Measurements from ENCODE around the gene ZNF830. TPM values are rescaled to one million over a fixed set of nuclear protein-coding genes. Genes with fewer than 3 reads are reported as not detected.

The ZNF830 gene
- total and polyA plus RNA-seq, 9 of the 15 experiments (the other 6 are each of a cell fraction or from before 2014, with no cell fraction given) = 13.1 to 28.7 (median 21.7) TPM

GRCh38 chr17:34961093-34961911 lies at the start of gene ZNF830, which contains the start of gene CCT6B (continued):
- TF ChIP-seq RERE (CRISPR knock-in tag; IDR thresholded peaks at IDR 0.05; ENCODE audit: borderline replicate concordance) (no peak), HNRNPH1 (optimal IDR thresholded peaks at IDR 0.05; ENCODE audit: low read depth, low read length) (no peak), BDP1 (IDR thresholded peaks at IDR 0.05; ENCODE audit: insufficient read depth, insufficient read length) (no peak), PTRF (tag; IDR thresholded peaks at IDR 0.05) (no peak), ZBTB26 (CRISPR knock-in tag; IDR thresholded peaks at IDR 0.05) (no peak), RBM17 (IDR thresholded peaks at IDR 0.05; ENCODE audit: borderline replicate concordance, low read depth, low read length) (no peak), ETS1 (conservative IDR thresholded peaks at IDR 0.05; ENCODE audit: control insufficient read depth, low read depth, low read length) (0 out of 2 replicates have a peak, but pooled peaks have one; percentile 17), TARDBP (IDR thresholded peaks at IDR 0.05) (no peak), CBFA2T2 (conservative IDR thresholded peaks at IDR 0.05) (no peak), ZNF589 (CRISPR knock-in tag; IDR thresholded peaks at IDR 0.05; ENCODE audit: low read depth) (peak; percentile 59; the same call in 1 of the 2 replicates), ZHX1 (conservative IDR thresholded peaks at IDR 0.05; ENCODE audit: low read length) (no peak), TFAP4 (CRISPR knock-in tag; IDR thresholded peaks at IDR 0.05; ENCODE audit: borderline replicate concordance) (peak; percentile 34; the same call in 1 of the 2 replicates), PHF20 (IDR thresholded peaks at IDR 0.05; ENCODE audit: partially characterized antibody) (peak; percentile 97), ZNF24 (IDR thresholded peaks at IDR 0.05) (0 out of 2 replicates have a peak, but pooled peaks have one; percentile 4), CEBPB (tag; IDR thresholded peaks at IDR 0.05) (no peak), ZNF140 (CRISPR knock-in tag; IDR thresholded peaks at IDR 0.05) (no peak)

All from K562 (cell line).